ENCODE measurements around the gene ANKRA2. TPM values are rescaled to one million over a fixed set of nuclear protein-coding genes. Genes with fewer than 3 reads are reported as not detected.

ANKRA2 gene
- total and polyA plus RNA-seq, 9 of the 15 experiments (the other 6 are each of a cell fraction or from before 2014, with no cell fraction given): 7.9 to 28.7 (median 12.8) TPM

GRCh38 chr5:73565139-73565968 is at the start of gene ANKRA2, which contains the start of gene UTP15 (continued):
- TF ChIP-seq E2F6 (IDR thresholded peaks at IDR 0.05; ENCODE audit: borderline replicate concordance in 1 of 2, extremely low read depth in 1 of 2, insufficient read depth in 1 of 2, insufficient read length in 1 of 2, low read depth in 1 of 2, low read length in 1 of 2, poor library complexity in 1 of 2, severe bottlenecking in 1 of 2) (peak in 1 of 2 experiments; percentile 15), KDM5B (IDR thresholded peaks at IDR 0.05; ENCODE audit: insufficient replicate concordance, low read depth, low read length) (peak; percentile 92), RBM25 (IDR thresholded peaks at IDR 0.05; ENCODE audit: low read depth, low read length, severe bottlenecking) (no peak), RBFOX2 (IDR thresholded peaks at IDR 0.05; ENCODE audit: low read depth, low read length) (peak; percentile 83), ZNF586 (CRISPR knock-in tag; conservative IDR thresholded peaks at IDR 0.05) (no peak), HNRNPLL (IDR thresholded peaks at IDR 0.05; ENCODE audit: low read depth, low read length, poor library complexity, severe bottlenecking) (peak; percentile 31), U2AF1 (optimal IDR thresholded peaks at IDR 0.05; ENCODE audit: low read depth, low read length) (no peak), HLTF (IDR thresholded peaks at IDR 0.05) (no peak), HSF4 (CRISPR knock-in tag; IDR thresholded peaks at IDR 0.05; ENCODE audit: borderline replicate concordance) (no peak), SMAD4 (CRISPR knock-in tag; conservative IDR thresholded peaks at IDR 0.05) (peak; percentile 61), ETV1 (tag; conservative IDR thresholded peaks at IDR 0.05; ENCODE audit: low read depth) (peak; percentile 59), DLX4 (CRISPR knock-in tag; IDR thresholded peaks at IDR 0.05) (no peak), FOXK2 (conservative IDR thresholded peaks at IDR 0.05 in 1 of 2, IDR thresholded peaks at IDR 0.05 in 1 of 2; ENCODE audit: low read depth in 2 of 2) (peak; percentile 82 to 83), MITF (IDR thresholded peaks at IDR 0.05) (no peak), TAF1 (IDR thresholded peaks at IDR 0.05; ENCODE audit: control insufficient read depth, extremely low read depth, insufficient read depth, low read length, severe bottlenecking) (no peak), ZNF140 (CRISPR knock-in tag; IDR thresholded peaks at IDR 0.05) (no peak), MLLT1 (IDR thresholded peaks at IDR 0.05) (peak; percentile 36 to 49; a peak in 1 of 4 replicates), POLR2A (conservative IDR thresholded peaks at IDR 0.05) (peak; percentile 82), HDAC2 (IDR thresholded peaks at IDR 0.05) (peak; percentile 88), FOXJ2 (tag; IDR thresholded peaks at IDR 0.05) (no peak)
